Neural progenitor cell (in vitro differentiated cells): ENCODE measurements around the gene TP63.

Experiments used
- EZH2 ChIP-seq: fragments of 200-600 bp; sonication (generic); IDR thresholded peaks from 2 replicates; pipeline ENCODE4 v1.6.1; 2017; ENCODE audit warnings: antibody characterized with exemption, mild to moderate bottlenecking, moderate library complexity
- EZH2phosphoT487 ChIP-seq: fragments of 200-600 bp; sonication (generic); IDR thresholded peaks from 2 replicates; pipeline ENCODE4 v1.6.1; 2017; ENCODE audit warnings: antibody characterized with exemption
- TF ChIP-seq, protein P1 (sequence below): fragments of 200-600 bp; sonication (generic); IDR thresholded peaks from 2 replicates; pipeline ENCODE4 v1.5.1; 2017; ENCODE audit warnings: antibody characterized with exemption, mild to moderate bottlenecking

DNA sequence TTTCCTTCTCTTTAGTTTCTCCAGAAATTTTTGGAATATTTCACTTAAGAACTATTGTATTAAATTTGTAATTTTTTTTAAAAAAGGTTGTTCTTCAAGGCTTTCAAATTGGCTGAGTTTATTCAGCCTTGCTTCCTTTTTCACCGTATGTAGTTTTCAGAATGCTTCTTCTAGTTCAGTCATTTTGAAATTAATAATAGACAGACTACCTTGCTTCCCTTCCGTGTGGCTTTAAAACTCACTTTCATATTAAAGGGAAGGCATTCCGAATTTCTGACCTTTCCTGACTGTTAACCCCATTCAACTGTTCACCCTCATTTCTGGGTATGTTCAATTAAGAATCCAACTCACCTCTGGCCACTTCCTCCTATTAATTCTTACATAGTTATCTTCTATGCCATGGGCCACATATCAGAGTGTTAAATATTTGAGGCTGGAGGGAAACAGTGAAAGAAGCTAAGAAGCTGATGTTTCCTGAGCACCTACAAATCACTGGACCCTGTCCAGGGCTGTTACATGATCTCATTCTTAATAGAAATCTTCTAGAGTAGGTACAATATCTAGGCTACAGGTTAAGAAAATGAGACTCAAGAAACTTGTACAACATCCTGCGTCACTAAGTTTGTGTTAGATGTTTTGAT, 252.0 kb downstream of the TP63 start:
- TF ChIP-seq, protein P1, sequence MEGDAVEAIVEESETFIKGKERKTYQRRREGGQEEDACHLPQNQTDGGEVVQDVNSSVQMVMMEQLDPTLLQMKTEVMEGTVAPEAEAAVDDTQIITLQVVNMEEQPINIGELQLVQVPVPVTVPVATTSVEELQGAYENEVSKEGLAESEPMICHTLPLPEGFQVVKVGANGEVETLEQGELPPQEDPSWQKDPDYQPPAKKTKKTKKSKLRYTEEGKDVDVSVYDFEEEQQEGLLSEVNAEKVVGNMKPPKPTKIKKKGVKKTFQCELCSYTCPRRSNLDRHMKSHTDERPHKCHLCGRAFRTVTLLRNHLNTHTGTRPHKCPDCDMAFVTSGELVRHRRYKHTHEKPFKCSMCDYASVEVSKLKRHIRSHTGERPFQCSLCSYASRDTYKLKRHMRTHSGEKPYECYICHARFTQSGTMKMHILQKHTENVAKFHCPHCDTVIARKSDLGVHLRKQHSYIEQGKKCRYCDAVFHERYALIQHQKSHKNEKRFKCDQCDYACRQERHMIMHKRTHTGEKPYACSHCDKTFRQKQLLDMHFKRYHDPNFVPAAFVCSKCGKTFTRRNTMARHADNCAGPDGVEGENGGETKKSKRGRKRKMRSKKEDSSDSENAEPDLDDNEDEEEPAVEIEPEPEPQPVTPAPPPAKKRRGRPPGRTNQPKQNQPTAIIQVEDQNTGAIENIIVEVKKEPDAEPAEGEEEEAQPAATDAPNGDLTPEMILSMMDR: no peak
- TF ChIP-seq EZH2 (no peak), EZH2phosphoT487 (no peak)
